Measurements from ENCODE around the gene CPAMD8. TPM values are rescaled to one million over a fixed set of nuclear protein-coding genes. Genes with fewer than 3 reads are reported as not detected.

CPAMD8 gene
- total RNA-seq, 1 donor from 2014 or later: 42.9 TPM

DNA sequence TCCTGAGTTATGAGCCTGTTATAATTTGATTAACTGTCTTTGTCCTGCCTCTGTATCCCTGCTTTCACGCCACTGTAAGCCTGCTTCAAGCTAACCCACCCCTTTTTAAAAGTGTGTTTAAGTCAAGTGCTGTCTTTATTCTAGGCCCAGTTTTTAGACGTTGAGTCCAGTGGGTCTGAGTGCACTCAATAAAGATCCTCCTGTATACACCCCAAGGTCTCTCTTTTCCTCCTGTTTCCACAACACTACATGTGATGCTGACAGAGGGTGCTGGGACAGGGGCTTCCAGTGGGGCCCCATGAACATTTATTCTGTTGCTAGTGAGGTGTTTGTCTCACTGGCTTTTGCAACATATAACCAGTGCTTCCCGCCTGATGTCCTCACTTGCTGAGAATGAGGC lies 144.5 kb downstream of the CPAMD8 start:
- Mint-ChIP-seq H3K4me3 (no peak overlapping the region), H3K27ac (no peak overlapping the region), H3K4me1 (ENCODE audit: unreplicated experiment) (no peaks in the 10 kb centered on the region), H3K36me3 (peaks cover 13% of the 10 kb centered on the region), H3K9me3 (peaks cover 8% of the 10 kb centered on the region), H3K27me3 (no peaks in the 10 kb centered on the region)
- no peak for DNase-seq (ENCODE audit: extremely low spot score, unreplicated experiment)
- TF ChIP-seq, protein P1, sequence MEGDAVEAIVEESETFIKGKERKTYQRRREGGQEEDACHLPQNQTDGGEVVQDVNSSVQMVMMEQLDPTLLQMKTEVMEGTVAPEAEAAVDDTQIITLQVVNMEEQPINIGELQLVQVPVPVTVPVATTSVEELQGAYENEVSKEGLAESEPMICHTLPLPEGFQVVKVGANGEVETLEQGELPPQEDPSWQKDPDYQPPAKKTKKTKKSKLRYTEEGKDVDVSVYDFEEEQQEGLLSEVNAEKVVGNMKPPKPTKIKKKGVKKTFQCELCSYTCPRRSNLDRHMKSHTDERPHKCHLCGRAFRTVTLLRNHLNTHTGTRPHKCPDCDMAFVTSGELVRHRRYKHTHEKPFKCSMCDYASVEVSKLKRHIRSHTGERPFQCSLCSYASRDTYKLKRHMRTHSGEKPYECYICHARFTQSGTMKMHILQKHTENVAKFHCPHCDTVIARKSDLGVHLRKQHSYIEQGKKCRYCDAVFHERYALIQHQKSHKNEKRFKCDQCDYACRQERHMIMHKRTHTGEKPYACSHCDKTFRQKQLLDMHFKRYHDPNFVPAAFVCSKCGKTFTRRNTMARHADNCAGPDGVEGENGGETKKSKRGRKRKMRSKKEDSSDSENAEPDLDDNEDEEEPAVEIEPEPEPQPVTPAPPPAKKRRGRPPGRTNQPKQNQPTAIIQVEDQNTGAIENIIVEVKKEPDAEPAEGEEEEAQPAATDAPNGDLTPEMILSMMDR (conservative IDR thresholded peaks at IDR 0.05): no peak

- Mint-ChIP-seq H3K27ac (no peak overlapping the region), H3K9me3 (peaks cover 8% of the 10 kb centered on the region), H3K4me1 (ENCODE audit: unreplicated experiment) (no peaks in the 10 kb centered on the region), H3K27me3 (no peaks in the 10 kb centered on the region), H3K36me3 (peaks cover 13% of the 10 kb centered on the region), H3K4me3 (no peak overlapping the region)
- DNase-seq (ENCODE audit: extremely low spot score, unreplicated experiment): no peak
- TF ChIP-seq, protein P1 (conservative IDR thresholded peaks at IDR 0.05): no peak
Measured at GRCh38 chr19:16880884-16881554, 145.6 kb downstream of the CPAMD8 start.

DNA sequence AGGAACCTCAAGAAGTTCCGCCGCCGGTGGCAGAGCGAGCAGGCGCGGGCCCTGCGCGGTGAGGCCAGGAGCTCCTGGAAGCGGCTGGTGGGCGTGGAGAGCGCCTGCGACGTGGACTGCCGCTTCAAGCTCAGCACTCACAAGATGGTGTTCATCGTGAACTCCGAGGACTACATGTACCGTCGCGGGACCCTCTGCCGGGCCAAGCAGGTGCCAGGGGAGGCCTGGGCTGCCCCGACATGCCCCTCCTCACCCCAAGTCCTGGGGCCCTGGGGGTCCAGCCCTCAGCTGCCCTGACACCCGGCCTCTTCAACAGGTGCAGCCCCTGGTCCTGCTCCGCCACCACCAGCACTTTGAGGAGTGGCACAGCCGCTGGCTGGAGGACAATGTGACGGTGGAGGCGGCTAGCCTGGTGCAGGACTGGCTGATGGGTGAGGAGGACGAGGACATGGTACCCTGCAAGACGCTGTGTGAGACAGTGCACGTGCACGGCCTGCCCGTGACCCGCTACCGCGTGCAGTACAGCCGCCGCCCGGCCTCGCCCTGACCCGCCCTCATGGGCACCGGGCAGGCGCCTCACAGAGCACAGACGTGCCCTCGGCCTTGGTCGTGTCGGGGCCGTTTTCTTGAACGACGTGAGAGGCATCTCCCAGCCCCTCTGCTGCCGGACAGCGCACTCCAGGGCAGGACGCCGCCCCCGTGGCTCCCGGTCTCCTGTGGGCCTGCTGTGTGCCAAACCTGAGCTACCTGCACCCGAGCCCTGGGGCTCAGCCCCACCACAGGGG lies 148.2 kb downstream of the CPAMD8 start:
- no peak for DNase-seq (ENCODE audit: extremely low spot score, unreplicated experiment)
- no peak overlapping the region for H3K4me3 Mint-ChIP-seq

GRCh38 chr19:16877581-16877980 lies 149.0 kb downstream of the CPAMD8 start:
- H3K36me3 Mint-ChIP-seq: peaks cover 27% of the 10 kb centered on the region
- H3K27me3 Mint-ChIP-seq: no peaks in the 10 kb centered on the region
- no peak overlapping the region for H3K27ac Mint-ChIP-seq
- DNase-seq (ENCODE audit: extremely low spot score, unreplicated experiment): no peak
- H3K4me3 Mint-ChIP-seq: no peak overlapping the region
- TF ChIP-seq, protein P1 (conservative IDR thresholded peaks at IDR 0.05): no peak
- no peaks in the 10 kb centered on the region for H3K4me1 Mint-ChIP-seq (ENCODE audit: unreplicated experiment)
- H3K9me3 Mint-ChIP-seq: peaks cover 8% of the 10 kb centered on the region

More for the DNA sequence above, 148.2 kb downstream of the CPAMD8 start:
- Mint-ChIP-seq H3K27me3 (no peaks in the 10 kb centered on the region), H3K9me3 (peaks cover 8% of the 10 kb centered on the region), H3K27ac (no peak overlapping the region), H3K36me3 (peaks cover 27% of the 10 kb centered on the region), H3K4me1 (ENCODE audit: unreplicated experiment) (no peaks in the 10 kb centered on the region)
- TF ChIP-seq, protein P1 (conservative IDR thresholded peaks at IDR 0.05): no peak

- peaks cover 23% of the 10 kb centered on the region for H3K36me3 Mint-ChIP-seq
- no peak for DNase-seq (ENCODE audit: extremely low spot score, unreplicated experiment)
- H3K9me3 Mint-ChIP-seq: peaks cover 2% of the 10 kb centered on the region
- no peaks in the 10 kb centered on the region for H3K27me3 Mint-ChIP-seq
- no peaks in the 10 kb centered on the region for H3K4me1 Mint-ChIP-seq (ENCODE audit: unreplicated experiment)
- TF ChIP-seq, protein P1 (conservative IDR thresholded peaks at IDR 0.05): no peak
- H3K4me3 Mint-ChIP-seq: no peak overlapping the region
- H3K27ac Mint-ChIP-seq: no peak overlapping the region
Measured at GRCh38 chr19:16876904-16877361, 149.7 kb downstream of the CPAMD8 start.

Data from type B pancreatic cell (in vitro differentiated cells).